Measurements from ENCODE around the gene CACYBP. TPM values are rescaled to one million over a fixed set of nuclear protein-coding genes. Genes with fewer than 3 reads are reported as not detected.
A peak's percentile ranks its signal among the peaks of the same experiment; 100 is the strongest.

The CACYBP gene
- total and polyA plus RNA-seq, 2 donors from 2014 or later = 49.7 to 97.4 TPM

GRCh38 chr1:174963529-174964125 lies 36.1 kb upstream of the CACYBP start:
- DNase-seq (peak in 1 of 5 donors; percentile 30), FAIRE-seq (no peak)
- no peak overlapping the region for H3K27ac ChIP-seq (ENCODE audit: low read depth in 2 of 2, low read length in 2 of 2)
- no peak overlapping the region for H3K4me3 ChIP-seq (ENCODE audit: low read length in 3 of 3)
- no peak overlapping the region for H3K9ac ChIP-seq (ENCODE audit: low read length in 3 of 3)
- TF ChIP-seq CTCF (IDR thresholded peaks at IDR 0.05; ENCODE audit: borderline replicate concordance, extremely low read depth, insufficient read depth) = no peak
- no peaks in the 10 kb centered on the region for H3K36me3 ChIP-seq (ENCODE audit: control insufficient read depth in 2 of 3, insufficient read depth in 3 of 3, low read length in 3 of 3)
- intact Hi-C loops (cut with DNase I) = no loop called here
- H3K9me3 ChIP-seq (ENCODE audit: control insufficient read depth in 2 of 3, insufficient read depth in 1 of 3, low read length in 3 of 3) = no peaks in the 10 kb centered on the region
- no peaks in the 10 kb centered on the region for H3K27me3 ChIP-seq (ENCODE audit: control insufficient read depth, insufficient read depth, low read length)
- peaks cover 5 to 20% (median 13%) of the 10 kb centered on the region in 3 donors for H3K4me1 ChIP-seq (ENCODE audit: control insufficient read depth in 2 of 3, insufficient read depth in 2 of 3, low read depth in 1 of 3, low read length in 3 of 3)

GRCh38 chr1:174964261-174964971 lies 35.3 kb upstream of the CACYBP start:
- intact Hi-C loops (cut with DNase I) = no loop called here
- H3K9ac ChIP-seq (ENCODE audit: low read length in 3 of 3) = no peak overlapping the region
- peaks cover 0 to 2% (median 0%) of the 10 kb centered on the region in 3 donors for H3K36me3 ChIP-seq (ENCODE audit: control insufficient read depth in 2 of 3, insufficient read depth in 3 of 3, low read length in 3 of 3)
- no peaks in the 10 kb centered on the region for H3K27me3 ChIP-seq (ENCODE audit: control insufficient read depth, insufficient read depth, low read length)
- H3K4me1 ChIP-seq (ENCODE audit: control insufficient read depth in 2 of 3, insufficient read depth in 2 of 3, low read depth in 1 of 3, low read length in 3 of 3) = peaks cover 5 to 20% (median 13%) of the 10 kb centered on the region in 3 donors
- no peak for TF ChIP-seq CTCF (IDR thresholded peaks at IDR 0.05; ENCODE audit: borderline replicate concordance, extremely low read depth, insufficient read depth)
- H3K27ac ChIP-seq (ENCODE audit: low read depth in 2 of 2, low read length in 2 of 2) = no peak overlapping the region
- H3K4me3 ChIP-seq (ENCODE audit: low read length in 3 of 3) = no peak overlapping the region
- H3K9me3 ChIP-seq (ENCODE audit: control insufficient read depth in 2 of 3, insufficient read depth in 1 of 3, low read length in 3 of 3) = no peaks in the 10 kb centered on the region
- no peak for FAIRE-seq
- DNase-seq = peak in 1 of 5 donors; percentile 25

GRCh38 chr1:174964972-174965361 lies 34.8 kb upstream of the CACYBP start:
- H3K4me1 ChIP-seq (ENCODE audit: control insufficient read depth in 2 of 3, insufficient read depth in 2 of 3, low read depth in 1 of 3, low read length in 3 of 3) = peaks cover 5 to 20% (median 13%) of the 10 kb centered on the region in 3 donors
- TF ChIP-seq CTCF (IDR thresholded peaks at IDR 0.05; ENCODE audit: borderline replicate concordance, extremely low read depth, insufficient read depth) = no peak
- H3K9me3 ChIP-seq (ENCODE audit: control insufficient read depth in 2 of 3, insufficient read depth in 1 of 3, low read length in 3 of 3) = no peaks in the 10 kb centered on the region
- no peak for FAIRE-seq
- H3K4me3 ChIP-seq (ENCODE audit: low read length in 3 of 3) = no peak overlapping the region
- intact Hi-C loops (cut with DNase I) = no loop called here
- peaks cover 0 to 2% (median 0%) of the 10 kb centered on the region in 3 donors for H3K36me3 ChIP-seq (ENCODE audit: control insufficient read depth in 2 of 3, insufficient read depth in 3 of 3, low read length in 3 of 3)
- H3K9ac ChIP-seq (ENCODE audit: low read length in 3 of 3) = no peak overlapping the region
- H3K27ac ChIP-seq (ENCODE audit: low read depth in 2 of 2, low read length in 2 of 2) = peak overlapping the region in 1 of 2 donors; percentile 70
- H3K27me3 ChIP-seq (ENCODE audit: control insufficient read depth, insufficient read depth, low read length) = no peaks in the 10 kb centered on the region
- peak in 1 of 5 donors; percentile 41 for DNase-seq
